Tibial nerve (tissue), 4 donors: ENCODE measurements around the gene FGD6.

Experiments
- EP300 ChIP-seq, 2 donors: sonication (generic); formaldehyde crosslinking; IDR thresholded peaks; one replicate each; pipeline ENCODE4 v1.6.1; 2017; ENCODE audit warnings: antibody characterized with exemption in 2 of 2, mild to moderate bottlenecking in 1 of 2
- POLR2A ChIP-seq, 2 donors: fragments of 450-650 bp; IDR thresholded peaks; one replicate each; pipeline ENCODE4 v1.6.1; 2017; ENCODE audit warnings: antibody characterized with exemption in 2 of 2, mild to moderate bottlenecking in 2 of 2, moderate library complexity in 2 of 2
- TF ChIP-seq, protein P1 (sequence below), 5 experiments: fragments of 200-600 bp in 3 of 5; fragments of 450-650 bp in 2 of 5; sonication (generic) in 3 of 5; IDR thresholded peaks; one replicate each; pipeline ENCODE4 v1.5.1; 2016 to 2019; ENCODE audit warnings: antibody characterized with exemption in 5 of 5, mild to moderate bottlenecking in 3 of 5, moderate library complexity in 2 of 5

DNA sequence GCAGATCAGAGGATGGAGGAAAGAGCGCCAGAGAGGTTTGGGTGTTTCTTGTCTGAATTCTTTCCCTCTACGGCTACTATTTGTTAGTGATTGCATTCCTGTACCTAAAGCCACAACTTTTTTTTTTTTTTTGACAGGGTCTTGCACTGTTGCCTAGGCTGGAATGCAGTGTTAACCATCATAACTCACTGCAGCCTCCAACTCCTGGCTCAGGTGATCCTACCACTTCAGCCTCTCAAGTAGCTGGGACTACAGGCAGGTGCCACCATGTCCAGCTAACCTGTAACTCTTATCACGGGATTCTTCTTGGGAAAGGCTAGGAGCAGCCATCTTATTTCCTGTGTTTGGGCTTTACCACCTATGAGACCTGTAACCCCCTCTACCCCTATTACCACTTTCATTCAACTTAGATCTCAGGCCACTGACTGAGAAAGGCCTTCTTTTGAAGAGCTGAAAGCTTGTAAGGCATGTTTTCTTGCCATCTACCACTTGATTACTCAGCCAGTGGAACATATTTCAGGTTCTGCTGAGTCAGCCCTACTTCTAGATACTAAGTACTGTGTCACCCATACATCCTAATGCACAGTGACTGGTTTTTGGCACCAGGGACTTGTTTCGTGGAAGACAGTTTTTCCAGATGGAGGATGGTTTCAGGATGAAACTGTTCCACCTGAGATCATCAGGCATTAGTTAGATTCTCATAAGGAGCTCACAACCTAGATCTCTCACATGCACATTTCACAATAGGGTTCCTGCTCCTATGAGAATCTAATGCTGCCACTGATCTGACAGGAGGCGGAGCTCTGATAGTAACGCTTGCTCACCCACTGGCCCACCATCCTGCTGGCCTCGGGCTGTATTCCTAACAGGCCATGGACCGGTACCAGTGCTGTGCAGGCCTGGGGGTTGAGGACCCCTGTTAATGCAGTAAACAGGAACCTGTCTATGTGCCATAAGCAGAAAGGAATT is 7.2 kb upstream of the FGD6 start:
- TF ChIP-seq, protein P1, sequence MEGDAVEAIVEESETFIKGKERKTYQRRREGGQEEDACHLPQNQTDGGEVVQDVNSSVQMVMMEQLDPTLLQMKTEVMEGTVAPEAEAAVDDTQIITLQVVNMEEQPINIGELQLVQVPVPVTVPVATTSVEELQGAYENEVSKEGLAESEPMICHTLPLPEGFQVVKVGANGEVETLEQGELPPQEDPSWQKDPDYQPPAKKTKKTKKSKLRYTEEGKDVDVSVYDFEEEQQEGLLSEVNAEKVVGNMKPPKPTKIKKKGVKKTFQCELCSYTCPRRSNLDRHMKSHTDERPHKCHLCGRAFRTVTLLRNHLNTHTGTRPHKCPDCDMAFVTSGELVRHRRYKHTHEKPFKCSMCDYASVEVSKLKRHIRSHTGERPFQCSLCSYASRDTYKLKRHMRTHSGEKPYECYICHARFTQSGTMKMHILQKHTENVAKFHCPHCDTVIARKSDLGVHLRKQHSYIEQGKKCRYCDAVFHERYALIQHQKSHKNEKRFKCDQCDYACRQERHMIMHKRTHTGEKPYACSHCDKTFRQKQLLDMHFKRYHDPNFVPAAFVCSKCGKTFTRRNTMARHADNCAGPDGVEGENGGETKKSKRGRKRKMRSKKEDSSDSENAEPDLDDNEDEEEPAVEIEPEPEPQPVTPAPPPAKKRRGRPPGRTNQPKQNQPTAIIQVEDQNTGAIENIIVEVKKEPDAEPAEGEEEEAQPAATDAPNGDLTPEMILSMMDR (IDR thresholded peaks at IDR 0.05): no peak
- no peak for TF ChIP-seq EP300 (IDR thresholded peaks at IDR 0.05)
- no peak for TF ChIP-seq POLR2A (IDR thresholded peaks at IDR 0.05)
